ENCODE results near the gene CCM2.

The CCM2 gene

GRCh38 chr7:45069444-45070253, 69.6 kb downstream of the CCM2 start:
- peak in 1 of 2 donors; percentile 53 for DNase-seq
- intact Hi-C loops (cut with DNase I; ENCODE audit: low total_unique reads), result no loop called here
- peaks cover 0 to 3% (median 0%) of the 10 kb centered on the region in 4 donors for H3K4me1 ChIP-seq
- TF ChIP-seq CTCF (IDR thresholded peaks at IDR 0.05), result no peak
- H3K4me3 ChIP-seq, result no peak overlapping the region
- H3K36me3 ChIP-seq, result peaks cover 44 to 97% (median 79%) of the 10 kb centered on the region in 3 donors
- H3K27me3 ChIP-seq, result no peaks in the 10 kb centered on the region
- H3K9me3 ChIP-seq, result no peaks in the 10 kb centered on the region
- H3K27ac ChIP-seq, result no peak overlapping the region

DNA sequence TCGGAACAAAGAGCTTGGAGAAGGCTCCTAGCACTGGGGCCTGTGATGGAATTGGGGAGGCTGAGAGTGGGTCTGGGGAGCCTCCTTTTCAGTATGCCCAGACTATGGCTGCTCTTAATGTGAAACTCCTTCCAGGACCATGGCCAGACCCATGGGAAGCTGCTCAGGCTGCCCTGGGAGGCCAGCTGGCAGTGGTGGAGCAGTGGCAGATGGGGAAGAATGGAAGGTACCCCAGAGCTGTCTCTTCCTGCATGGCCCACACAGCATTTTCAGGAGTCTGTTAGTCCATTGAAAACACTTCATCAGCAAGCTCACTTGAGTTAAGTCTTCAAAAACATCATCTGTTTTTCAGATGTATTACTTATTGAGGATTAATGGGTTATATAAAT, 70.2 kb downstream of the CCM2 start:
- Histone ChIP-seq H3K27ac (no peak overlapping the region), H3K9me3 (no peaks in the 10 kb centered on the region), H3K36me3 (peaks cover 45 to 97% (median 78%) of the 10 kb centered on the region in 3 donors), H3K4me3 (no peak overlapping the region), H3K4me1 (peaks cover 0 to 3% (median 0%) of the 10 kb centered on the region in 4 donors), H3K27me3 (no peaks in the 10 kb centered on the region)
- DNase-seq, result peak in 1 of 2 donors; percentile 25
- TF ChIP-seq CTCF (IDR thresholded peaks at IDR 0.05), result no peak
- intact Hi-C loops (cut with DNase I; ENCODE audit: low total_unique reads), result no loop called here

DNA sequence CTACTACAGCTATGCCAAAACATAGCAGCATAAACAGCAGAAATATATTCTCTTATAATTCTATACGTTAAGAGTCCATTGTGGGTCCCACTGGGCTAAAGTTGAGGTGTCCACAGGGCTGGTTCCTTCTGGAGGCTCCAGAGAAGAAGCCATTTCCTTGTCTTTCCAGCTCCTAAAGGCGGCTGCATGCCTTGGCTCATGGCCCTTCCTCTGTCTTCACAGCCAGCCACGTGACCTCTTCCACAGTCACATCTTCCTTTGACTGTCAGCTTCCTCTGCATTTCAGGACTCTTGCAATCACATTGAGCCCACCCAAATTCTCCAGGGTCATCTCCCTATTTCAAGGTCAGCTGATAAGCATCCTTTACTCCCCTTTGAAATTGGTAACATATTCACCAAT, 71.5 kb downstream of the CCM2 start:
- H3K27ac ChIP-seq, result no peak overlapping the region
- no peak for TF ChIP-seq CTCF (IDR thresholded peaks at IDR 0.05)

DNA sequence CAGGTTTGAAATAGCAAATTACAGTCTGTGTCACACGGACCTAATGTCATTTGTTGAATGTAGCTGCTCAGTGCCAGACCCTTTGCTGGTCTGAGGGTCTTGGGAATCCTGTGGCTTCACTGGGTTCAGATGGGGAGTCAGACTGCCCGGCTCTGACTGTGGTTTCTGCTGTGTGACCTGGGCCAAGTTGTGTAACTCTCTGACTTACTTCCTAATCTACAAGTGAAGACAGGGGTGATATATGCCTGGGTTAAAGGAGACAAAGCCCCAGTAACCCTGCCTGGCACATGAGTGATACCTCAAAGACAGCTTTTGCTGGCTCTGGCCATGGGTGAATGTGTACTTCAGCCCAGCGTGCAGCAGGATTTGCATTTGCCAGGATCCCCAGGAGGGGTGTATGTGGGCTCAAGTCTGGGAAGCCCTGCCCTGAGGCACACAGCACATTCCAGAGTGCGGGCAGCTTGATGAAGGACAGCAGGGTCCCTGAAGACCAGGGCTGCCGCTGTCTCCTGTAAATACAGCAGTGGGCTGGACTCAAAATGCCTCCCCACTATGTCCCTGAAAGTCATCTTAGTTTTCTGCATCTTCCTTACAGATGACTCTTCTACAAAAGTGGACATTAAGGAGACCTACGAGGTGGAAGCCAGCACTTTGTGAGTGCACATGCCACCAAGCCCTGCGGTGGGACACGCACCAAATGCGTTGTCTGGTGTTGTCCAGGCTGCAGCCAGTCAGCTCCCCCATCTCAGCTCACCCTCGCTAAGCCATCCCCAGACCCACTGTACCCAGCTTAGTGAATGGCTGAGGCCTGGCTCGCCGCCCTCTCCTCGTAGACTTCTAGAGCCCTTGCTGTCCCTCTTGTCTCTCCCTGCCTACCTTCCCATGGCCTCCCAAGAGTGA, 72.4 kb downstream of the CCM2 start:
- DNase-seq, result peak in 1 of 2 donors; percentile 28
- Histone ChIP-seq H3K4me3 (no peak overlapping the region), H3K9me3 (no peaks in the 10 kb centered on the region), H3K36me3 (peaks cover 55 to 100% (median 91%) of the 10 kb centered on the region in 3 donors), H3K4me1 (peaks cover 0 to 3% (median 0%) of the 10 kb centered on the region in 4 donors), H3K27me3 (no peaks in the 10 kb centered on the region), H3K27ac (no peak overlapping the region)
- intact Hi-C loops (cut with DNase I; ENCODE audit: low total_unique reads), result no loop called here
- no peak for TF ChIP-seq CTCF (IDR thresholded peaks at IDR 0.05)

More for the DNA sequence above, 71.5 kb downstream of the CCM2 start:
- intact Hi-C loops (cut with DNase I; ENCODE audit: low total_unique reads), result no loop called here
- no peaks in the 10 kb centered on the region for H3K27me3 ChIP-seq
- peak in 1 of 2 donors; percentile 33 for DNase-seq
- H3K9me3 ChIP-seq, result no peaks in the 10 kb centered on the region
- H3K36me3 ChIP-seq, result peaks cover 52 to 97% (median 84%) of the 10 kb centered on the region in 3 donors
- H3K4me3 ChIP-seq, result no peak overlapping the region
- H3K4me1 ChIP-seq, result peaks cover 0 to 3% (median 0%) of the 10 kb centered on the region in 4 donors

GRCh38 chr7:45073031-45073785, 73.2 kb downstream of the CCM2 start:
- intact Hi-C loops (cut with DNase I; ENCODE audit: low total_unique reads), result no loop called here

More at GRCh38 chr7:45073031-45073785, 73.2 kb downstream of the CCM2 start:
- H3K9me3 ChIP-seq, result no peaks in the 10 kb centered on the region
- peaks cover 57 to 100% (median 91%) of the 10 kb centered on the region in 3 donors for H3K36me3 ChIP-seq
- TF ChIP-seq CTCF (IDR thresholded peaks at IDR 0.05), result no peak
- H3K27ac ChIP-seq, result no peak overlapping the region
- peak in 1 of 2 donors; percentile 51 for DNase-seq
- no peaks in the 10 kb centered on the region for H3K27me3 ChIP-seq
- no peak overlapping the region for H3K4me3 ChIP-seq
- peaks cover 0 to 3% (median 0%) of the 10 kb centered on the region in 4 donors for H3K4me1 ChIP-seq

All from tibial artery (tissue), 4 donors.